ENCODE results near the gene PDYN. TPM values are rescaled to one million over a fixed set of nuclear protein-coding genes. Genes with fewer than 3 reads are reported as not detected.

PDYN gene
- total RNA-seq, 1 experiment from 2014 or later = not detected

- H3K4me3 ChIP-seq (ENCODE audit: low read depth, low read length, poor library complexity, severe bottlenecking) = no peak overlapping the region
- peak overlapping the region; percentile 94 for H3K27ac ChIP-seq (ENCODE audit: low read depth, low read length, poor library complexity, severe bottlenecking)
- DNase-seq (ENCODE audit: low spot score) = no peak
- ChIA-PET POLR2A (ENCODE audit: low non-redundant PET) (no interaction called here), CTCF (no interaction called here)
- H3K9me3 ChIP-seq (ENCODE audit: low read depth, low read length, poor library complexity, severe bottlenecking) = no peaks in the 10 kb centered on the region
- TSS peak; percentile 34 for BruUV-seq (replicated peaks)
- TF ChIP-seq CTCF (conservative IDR thresholded peaks at IDR 0.05; ENCODE audit: low read depth, low read length) = no peak
- TF ChIP-seq EZH2 (IDR thresholded peaks at IDR 0.05; ENCODE audit: borderline replicate concordance, low read depth, low read length, poor library complexity, severe bottlenecking) = no peak
- H3K4me1 ChIP-seq (ENCODE audit: insufficient read depth, low read length, poor library complexity, severe bottlenecking) = peaks cover 69% of the 10 kb centered on the region
- intact Hi-C loops (cut with micrococcal nuclease; ENCODE audit: unreplicated experiment) = loop anchor here (2.0 to 10.0 kb wide), 3 partner anchors 57 to 151 kb away; no protein-coding TSS in a partner anchor
- H3K36me3 ChIP-seq (ENCODE audit: insufficient read depth, low read length, poor library complexity, severe bottlenecking) = no peaks in the 10 kb centered on the region
- H3K27me3 ChIP-seq (replicated peaks; ENCODE audit: insufficient read depth, low read depth, low read length, poor library complexity) = no peaks in the 10 kb centered on the region
Observed at GRCh38 chr20:1953621-1954020, 40.2 kb downstream of the PDYN start.

- Histone ChIP-seq H3K4me1 (ENCODE audit: insufficient read depth, low read length, poor library complexity, severe bottlenecking) (peaks cover 73% of the 10 kb centered on the region), H3K27me3 (replicated peaks; ENCODE audit: insufficient read depth, low read depth, low read length, poor library complexity) (no peaks in the 10 kb centered on the region), H3K36me3 (ENCODE audit: insufficient read depth, low read length, poor library complexity, severe bottlenecking) (no peaks in the 10 kb centered on the region), H3K4me3 (ENCODE audit: low read depth, low read length, poor library complexity, severe bottlenecking) (no peak overlapping the region), H3K9me3 (ENCODE audit: low read depth, low read length, poor library complexity, severe bottlenecking) (no peaks in the 10 kb centered on the region), H3K27ac (ENCODE audit: low read depth, low read length, poor library complexity, severe bottlenecking) (peak overlapping the region; percentile 94)
- ChIA-PET CTCF (interaction anchor here (1.3 kb wide), 1 partner anchor 151 kb away, joined by 5 read pairs; no protein-coding TSS in a partner anchor), POLR2A (ENCODE audit: low non-redundant PET) (no interaction called here)
- peak; percentile 90 for DNase-seq (ENCODE audit: low spot score)
- TF ChIP-seq CTCF (conservative IDR thresholded peaks at IDR 0.05; ENCODE audit: low read depth, low read length) = no peak
- intact Hi-C loops (cut with micrococcal nuclease; ENCODE audit: unreplicated experiment) = loop anchor here (2.0 to 10.0 kb wide), 3 partner anchors 56 to 151 kb away; no protein-coding TSS in a partner anchor
- no TSS peak for BruUV-seq (replicated peaks)
Observed at GRCh38 chr20:1952737-1953530, 40.9 kb downstream of the PDYN start.

GRCh38 chr20:1951436-1952115 is 42.3 kb downstream of the PDYN start:
- peaks cover 77% of the 10 kb centered on the region for H3K4me1 ChIP-seq (ENCODE audit: insufficient read depth, low read length, poor library complexity, severe bottlenecking)
- H3K4me3 ChIP-seq (ENCODE audit: low read depth, low read length, poor library complexity, severe bottlenecking) = no peak overlapping the region
- intact Hi-C loops (cut with micrococcal nuclease; ENCODE audit: unreplicated experiment) = loop anchor here (2.0 to 10.0 kb wide), 3 partner anchors 55 to 149 kb away; no protein-coding TSS in a partner anchor
- H3K9me3 ChIP-seq (ENCODE audit: low read depth, low read length, poor library complexity, severe bottlenecking) = no peaks in the 10 kb centered on the region
- H3K27me3 ChIP-seq (replicated peaks; ENCODE audit: insufficient read depth, low read depth, low read length, poor library complexity) = no peaks in the 10 kb centered on the region
- H3K27ac ChIP-seq (ENCODE audit: low read depth, low read length, poor library complexity, severe bottlenecking) = peak overlapping the region; percentile 94
- H3K36me3 ChIP-seq (ENCODE audit: insufficient read depth, low read length, poor library complexity, severe bottlenecking) = no peaks in the 10 kb centered on the region
- DNase-seq (ENCODE audit: low spot score) = no peak
- CTCF ChIA-PET = interaction anchor here (0.7 to 1.3 kb wide), 2 partner anchors 8 to 149 kb away, joined by 3 to 5 read pairs; no protein-coding TSS in a partner anchor
- BruUV-seq (replicated peaks) = no TSS peak
- POLR2A ChIA-PET (ENCODE audit: low non-redundant PET) = no interaction called here
- TF ChIP-seq CTCF (conservative IDR thresholded peaks at IDR 0.05; ENCODE audit: low read depth, low read length) (no peak), EZH2 (IDR thresholded peaks at IDR 0.05; ENCODE audit: borderline replicate concordance, low read depth, low read length, poor library complexity, severe bottlenecking) (no peak)
